A549 (cell line): Measurements from ENCODE around the gene CIART. TPM values are rescaled to one million over a fixed set of nuclear protein-coding genes. Genes with fewer than 3 reads are reported as not detected.

Experiments
- ATAC-seq, 2 experiments: fragments of 200-7000 bp in 1 of 2; fragments of >200 bp in 1 of 2; cut with Nextera tagmentation in 1 of 2; cut with Tn5 transposase in 1 of 2; 3 replicates each; pipeline versions ENCODE4 v1.8.0 to v1.9.1; 2018 to 2020; ENCODE audit warnings: mild to moderate bottlenecking in 1 of 2, moderate library complexity in 1 of 2
- CTCF ChIA-PET: fragments of 300-600 bp; sonication (Branson Sonifier 250); formaldehyde crosslinking; extraction: SDS; loops from one replicate; lab custom pipeline; 2021; ENCODE audit warnings: antibody characterized with exemption, inconsistent platforms; lab: Yijun Ruan, JAX
- POLR2A ChIA-PET: fragments of 350-600 bp; formaldehyde crosslinking; extraction: SDS; loops from one replicate; lab custom pipeline; 2021; ENCODE audit warnings: antibody characterized with exemption, inconsistent platforms; lab: Yijun Ruan, JAX
- DNase-seq, 2 experiments: peaks; one replicate each; pipeline versions ENCODE4 v3.0.0 to v3.0.0-alpha.2; 2011 to 2016; ENCODE audit warnings: low read depth in 1 of 2, low spot score in 1 of 2
- FAIRE-seq: peaks from 2 replicates; lab custom pipeline; 2011; peaks lifted over from hg19 to GRCh38; lab: Jason Lieb, UNC
- H3K27ac ChIP-seq, 2 experiments: fragments of >200 bp; sonication (Bioruptor Twin); formaldehyde crosslinking; 3 replicates each; pipeline ENCODE4 v1.5.1; 2016 to 2017
- H3K4me1 ChIP-seq: fragments of >200 bp; sonication (Bioruptor Twin); formaldehyde crosslinking; 3 replicates; pipeline ENCODE4 v1.6.1; 2016
- H3K4me2 ChIP-seq: fragments of >200 bp; sonication (Bioruptor Twin); formaldehyde crosslinking; 3 replicates; pipeline ENCODE4 v1.6.1; 2016
- H3K4me3 ChIP-seq: fragments of >200 bp; sonication (Bioruptor Twin); formaldehyde crosslinking; 3 replicates; pipeline ENCODE4 v1.5.1; 2016
- H3K9me3 ChIP-seq: fragments of >200 bp; sonication (Bioruptor Twin); formaldehyde crosslinking; 3 replicates; pipeline ENCODE4 v1.6.1; 2016
- CEBPB ChIP-seq, 2 experiments: fragments of >200 bp in 1 of 2; sonication (Bioruptor Twin) in 1 of 2; formaldehyde crosslinking in 1 of 2; IDR thresholded peaks; 2 replicates each; pipeline ENCODE4 v1.6.1; 2012 to 2016
- CHD4 ChIP-seq: fragments of 200-600 bp; sonication (generic); IDR thresholded peaks from 2 replicates; pipeline ENCODE4 v1.6.1; 2016; ENCODE audit warnings: antibody characterized with exemption, mild to moderate bottlenecking, borderline replicate concordance
- FOXS1 ChIP-seq: fragments of 250-450 bp; sonication (Bioruptor Pico); IDR thresholded peaks from 2 replicates; pipeline ENCODE4 v1.5.0; 2020; ENCODE audit warnings: mild to moderate bottlenecking, moderate library complexity
- GATA3 ChIP-seq: IDR thresholded peaks from 2 replicates; pipeline ENCODE4 v1.6.1; 2012; ENCODE audit warnings: borderline replicate concordance
- HOXB5 ChIP-seq: fragments of 250-450 bp; sonication (Bioruptor Pico); IDR thresholded peaks from 2 replicates; pipeline ENCODE4 v1.5.0; 2020; ENCODE audit warnings: mild to moderate bottlenecking, moderate library complexity
- KDM1A ChIP-seq: fragments of 200-600 bp; sonication (generic); IDR thresholded peaks from 2 replicates; pipeline ENCODE4 v1.6.1; 2016; ENCODE audit warnings: low read depth, mild to moderate bottlenecking
- KDM5A ChIP-seq: fragments of 200-600 bp; sonication (generic); IDR thresholded peaks from 2 replicates; pipeline ENCODE4 v1.6.1; 2016; ENCODE audit warnings: antibody characterized with exemption, mild to moderate bottlenecking
- MAZ ChIP-seq: fragments of 150-350 bp; IDR thresholded peaks from 2 replicates; pipeline ENCODE4 v1.6.1; 2014; ENCODE audit warnings: antibody characterized with exemption, low read depth, low read length, borderline replicate concordance
- NPAS2 ChIP-seq: fragments of 250-450 bp; sonication (Bioruptor Pico); IDR thresholded peaks from 2 replicates; pipeline ENCODE4 v1.8.0; 2022; ENCODE audit warnings: mild to moderate bottlenecking, moderate library complexity, borderline replicate concordance
- NR3C1 ChIP-seq: fragments of >200 bp; sonication (Bioruptor Twin); formaldehyde crosslinking; IDR thresholded peaks from 3 replicates; pipeline ENCODE4 v1.6.1; 2017
- PHF8 ChIP-seq: fragments of 200-600 bp; sonication (generic); IDR thresholded peaks from 2 replicates; pipeline ENCODE4 v1.6.1; 2016; ENCODE audit warnings: low read depth, mild to moderate bottlenecking, antibody characterized with exemption, moderate library complexity, borderline replicate concordance
- RAD21 ChIP-seq, 2 experiments: fragments of >200 bp in 1 of 2; sonication (Bioruptor Twin) in 1 of 2; formaldehyde crosslinking in 1 of 2; IDR thresholded peaks in 1 of 2; conservative IDR thresholded peaks in 1 of 2; 2 replicates in 1 of 2; 3 replicates in 1 of 2; pipeline ENCODE4 v1.6.1; 2012 to 2018; ENCODE audit warnings: inconsistent platforms in 1 of 2
- RARB ChIP-seq: fragments of 250-450 bp; sonication (Bioruptor Pico); IDR thresholded peaks from 2 replicates; pipeline ENCODE4 v1.8.0; 2021; ENCODE audit warnings: mild to moderate bottlenecking, moderate library complexity
- WGBS: methylation state at CpG from one replicate; pipeline ENCODE4 v1.1.6; 2017; ENCODE audit errors: missing lambda C conversion rate; 5-methylcytosine and 5-hydroxymethylcytosine counted together
- polyA plus RNA-seq, 4 experiments: library from polyadenylated mRNA; depleted of rRNA in 3 of 4; stranded (reverse); fragments of >200 nt; fragmentation: RNase III in 1 of 4; extraction: RNeasy Plus Mini Kit Qiagen cat#74134 plus additional on column Dnase treatment in 1 of 4; gene quantifications; 2 replicates in 3 of 4; 3 replicates in 1 of 4; pipeline ENCODE4 v1.2.3, GENCODE V29; 2011 to 2017
- TF ChIP-seq, protein P1 (sequence below): fragments of 250-450 bp; sonication (Bioruptor Pico); IDR thresholded peaks from 2 replicates; pipeline ENCODE4 v1.5.0; 2020; ENCODE audit warnings: low read depth, mild to moderate bottlenecking, moderate library complexity
- TF ChIP-seq, protein P2 (sequence below): fragments of 250-450 bp; sonication (Bioruptor Pico); IDR thresholded peaks from 2 replicates; pipeline ENCODE4 v1.5.0; 2021; ENCODE audit warnings: mild to moderate bottlenecking, moderate library complexity, borderline replicate concordance
- TF ChIP-seq, protein P3 (sequence below): fragments of 150-350 bp; IDR thresholded peaks from 2 replicates; pipeline ENCODE4 v1.6.1; 2014; ENCODE audit warnings: low read depth, mild to moderate bottlenecking, low read length
- TF ChIP-seq, protein P4 (sequence below): fragments of 200-600 bp; sonication (generic); IDR thresholded peaks from 2 replicates; pipeline ENCODE4 v1.6.1; 2016; ENCODE audit warnings: antibody characterized with exemption, mild to moderate bottlenecking, moderate library complexity
- TF ChIP-seq, protein P5 (sequence below): fragments of >200 bp; sonication (Bioruptor Twin); formaldehyde crosslinking; IDR thresholded peaks from 2 replicates; pipeline ENCODE4 v1.6.1; 2016

Gene CIART
- polyA plus RNA-seq, 2 of the 4 experiments (the other 2 are of a cell fraction), result 0.48 to 1.3 TPM

DNA sequence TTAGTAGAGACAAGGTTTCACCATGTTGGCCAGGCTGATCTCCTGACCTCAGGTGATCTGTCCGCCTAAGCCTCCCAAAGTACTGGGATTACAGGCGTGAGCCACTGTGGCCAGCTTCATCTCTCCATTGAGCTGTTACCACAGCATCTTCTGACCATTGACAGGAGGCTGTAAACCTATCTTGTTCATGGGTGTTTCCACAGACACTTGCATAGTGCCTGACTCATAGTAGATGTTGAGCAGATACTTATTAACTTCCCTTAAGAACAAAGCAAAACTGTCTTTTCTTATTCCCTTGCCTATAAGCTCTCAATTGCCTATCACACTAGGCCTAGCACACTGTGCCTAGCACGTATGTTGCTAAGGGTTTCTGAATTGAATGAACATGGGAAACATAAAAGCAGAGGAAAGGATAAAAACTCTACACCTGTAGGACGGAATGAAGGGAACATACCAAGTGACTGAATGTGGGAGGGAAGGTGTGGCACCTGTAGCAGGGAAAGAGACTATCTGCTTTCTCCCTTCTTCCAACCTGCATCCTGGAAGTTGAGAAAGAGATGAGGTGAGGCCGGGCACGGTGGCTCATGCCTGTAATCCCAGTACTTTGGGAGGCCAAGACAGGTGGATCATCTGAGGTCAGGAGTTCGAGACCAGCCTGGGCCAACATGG lies 10.9 kb upstream of the CIART start:
- ATAC-seq (no peak), DNase-seq (no peak), FAIRE-seq (no peak)
- Histone ChIP-seq H3K27ac (no peak overlapping the region), H3K9me3 (no peaks in the 10 kb centered on the region), H3K4me2 (no peak overlapping the region), H3K4me1 (peaks cover 11% of the 10 kb centered on the region), H3K4me3 (no peak overlapping the region)
- POLR2A ChIA-PET, result interaction anchor here (1.1 to 1.3 kb wide), 2 partner anchors 10 to 92 kb away, joined by 3 read pairs; partner anchors contain the start of gene RPRD2
- CTCF ChIA-PET, result interaction anchor here (4.4 to 6.2 kb wide), 2 partner anchors 9 to 16 kb away, joined by 42 to 48 read pairs; no protein-coding TSS in a partner anchor
- WGBS, result 81% methylated on average over 7 of the region's 7 CpGs
- TF ChIP-seq NR3C1 (no peak), RAD21 (conservative IDR thresholded peaks at IDR 0.05 in 1 of 2, IDR thresholded peaks at IDR 0.05 in 1 of 2) (no peak), MAZ (no peak), HOXB5 (CRISPR knock-in tag) (no peak), NPAS2 (no peak), CEBPB (IDR thresholded peaks at IDR 0.05) (no peak), RARB (CRISPR knock-in tag) (no peak), KDM1A (no peak), CHD4 (no peak), PHF8 (no peak)
- TF ChIP-seq, protein P1, sequence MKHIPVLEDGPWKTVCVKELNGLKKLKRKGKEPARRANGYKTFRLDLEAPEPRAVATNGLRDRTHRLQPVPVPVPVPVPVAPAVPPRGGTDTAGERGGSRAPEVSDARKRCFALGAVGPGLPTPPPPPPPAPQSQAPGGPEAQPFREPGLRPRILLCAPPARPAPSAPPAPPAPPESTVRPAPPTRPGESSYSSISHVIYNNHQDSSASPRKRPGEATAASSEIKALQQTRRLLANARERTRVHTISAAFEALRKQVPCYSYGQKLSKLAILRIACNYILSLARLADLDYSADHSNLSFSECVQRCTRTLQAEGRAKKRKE, result no peak
- TF ChIP-seq, protein P2, sequence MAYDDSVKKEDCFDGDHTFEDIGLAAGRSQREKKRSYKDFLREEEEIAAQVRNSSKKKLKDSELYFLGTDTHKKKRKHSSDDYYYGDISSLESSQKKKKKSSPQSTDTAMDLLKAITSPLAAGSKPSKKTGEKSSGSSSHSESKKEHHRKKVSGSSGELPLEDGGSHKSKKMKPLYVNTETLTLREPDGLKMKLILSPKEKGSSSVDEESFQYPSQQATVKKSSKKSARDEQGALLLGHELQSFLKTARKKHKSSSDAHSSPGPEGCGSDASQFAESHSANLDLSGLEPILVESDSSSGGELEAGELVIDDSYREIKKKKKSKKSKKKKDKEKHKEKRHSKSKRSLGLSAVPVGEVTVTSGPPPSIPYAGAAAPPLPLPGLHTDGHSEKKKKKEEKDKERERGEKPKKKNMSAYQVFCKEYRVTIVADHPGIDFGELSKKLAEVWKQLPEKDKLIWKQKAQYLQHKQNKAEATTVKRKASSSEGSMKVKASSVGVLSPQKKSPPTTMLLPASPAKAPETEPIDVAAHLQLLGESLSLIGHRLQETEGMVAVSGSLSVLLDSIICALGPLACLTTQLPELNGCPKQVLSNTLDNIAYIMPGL (CRISPR knock-in tag), result no peak
- TF ChIP-seq, protein P3, sequence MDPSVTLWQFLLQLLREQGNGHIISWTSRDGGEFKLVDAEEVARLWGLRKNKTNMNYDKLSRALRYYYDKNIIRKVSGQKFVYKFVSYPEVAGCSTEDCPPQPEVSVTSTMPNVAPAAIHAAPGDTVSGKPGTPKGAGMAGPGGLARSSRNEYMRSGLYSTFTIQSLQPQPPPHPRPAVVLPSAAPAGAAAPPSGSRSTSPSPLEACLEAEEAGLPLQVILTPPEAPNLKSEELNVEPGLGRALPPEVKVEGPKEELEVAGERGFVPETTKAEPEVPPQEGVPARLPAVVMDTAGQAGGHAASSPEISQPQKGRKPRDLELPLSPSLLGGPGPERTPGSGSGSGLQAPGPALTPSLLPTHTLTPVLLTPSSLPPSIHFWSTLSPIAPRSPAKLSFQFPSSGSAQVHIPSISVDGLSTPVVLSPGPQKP, result no peak
- TF ChIP-seq, protein P4, sequence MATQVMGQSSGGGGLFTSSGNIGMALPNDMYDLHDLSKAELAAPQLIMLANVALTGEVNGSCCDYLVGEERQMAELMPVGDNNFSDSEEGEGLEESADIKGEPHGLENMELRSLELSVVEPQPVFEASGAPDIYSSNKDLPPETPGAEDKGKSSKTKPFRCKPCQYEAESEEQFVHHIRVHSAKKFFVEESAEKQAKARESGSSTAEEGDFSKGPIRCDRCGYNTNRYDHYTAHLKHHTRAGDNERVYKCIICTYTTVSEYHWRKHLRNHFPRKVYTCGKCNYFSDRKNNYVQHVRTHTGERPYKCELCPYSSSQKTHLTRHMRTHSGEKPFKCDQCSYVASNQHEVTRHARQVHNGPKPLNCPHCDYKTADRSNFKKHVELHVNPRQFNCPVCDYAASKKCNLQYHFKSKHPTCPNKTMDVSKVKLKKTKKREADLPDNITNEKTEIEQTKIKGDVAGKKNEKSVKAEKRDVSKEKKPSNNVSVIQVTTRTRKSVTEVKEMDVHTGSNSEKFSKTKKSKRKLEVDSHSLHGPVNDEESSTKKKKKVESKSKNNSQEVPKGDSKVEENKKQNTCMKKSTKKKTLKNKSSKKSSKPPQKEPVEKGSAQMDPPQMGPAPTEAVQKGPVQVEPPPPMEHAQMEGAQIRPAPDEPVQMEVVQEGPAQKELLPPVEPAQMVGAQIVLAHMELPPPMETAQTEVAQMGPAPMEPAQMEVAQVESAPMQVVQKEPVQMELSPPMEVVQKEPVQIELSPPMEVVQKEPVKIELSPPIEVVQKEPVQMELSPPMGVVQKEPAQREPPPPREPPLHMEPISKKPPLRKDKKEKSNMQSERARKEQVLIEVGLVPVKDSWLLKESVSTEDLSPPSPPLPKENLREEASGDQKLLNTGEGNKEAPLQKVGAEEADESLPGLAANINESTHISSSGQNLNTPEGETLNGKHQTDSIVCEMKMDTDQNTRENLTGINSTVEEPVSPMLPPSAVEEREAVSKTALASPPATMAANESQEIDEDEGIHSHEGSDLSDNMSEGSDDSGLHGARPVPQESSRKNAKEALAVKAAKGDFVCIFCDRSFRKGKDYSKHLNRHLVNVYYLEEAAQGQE, result no peak

DNA sequence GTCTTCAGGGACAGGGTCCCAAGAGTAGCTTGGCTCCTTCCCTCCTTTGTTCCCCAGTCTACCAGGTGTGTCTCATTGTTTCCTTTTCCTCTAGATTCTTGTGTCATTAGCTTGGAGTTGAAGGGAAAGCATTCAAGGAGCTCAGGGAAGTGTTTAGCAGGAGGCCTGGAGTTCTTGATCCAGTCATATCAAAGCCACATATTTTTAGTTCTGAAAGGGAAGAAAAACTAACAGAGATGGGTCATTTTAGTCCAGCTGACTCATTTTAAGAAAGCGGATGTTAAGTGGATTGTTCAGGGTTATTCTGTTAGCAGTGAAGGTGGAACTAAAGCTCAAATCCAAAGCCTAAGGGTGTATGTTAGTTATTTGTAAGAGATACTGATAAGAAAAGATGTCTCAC lies 9.0 kb upstream of the CIART start:
- CTCF ChIA-PET, result interaction anchor here (0.6 to 6.2 kb wide), 5 partner anchors 7 to 550 kb away, joined by 3 to 48 read pairs (median 6); no protein-coding TSS in a partner anchor

More for the DNA sequence above, 9.0 kb upstream of the CIART start:
- DNase-seq (no peak), ATAC-seq (no peak), FAIRE-seq (no peak)
- H3K4me3 ChIP-seq, result no peak overlapping the region
- TF ChIP-seq KDM5A (no peak), FOXS1 (no peak), GATA3 (no peak)
- TF ChIP-seq, protein P3, result no peak
- TF ChIP-seq, protein P5, sequence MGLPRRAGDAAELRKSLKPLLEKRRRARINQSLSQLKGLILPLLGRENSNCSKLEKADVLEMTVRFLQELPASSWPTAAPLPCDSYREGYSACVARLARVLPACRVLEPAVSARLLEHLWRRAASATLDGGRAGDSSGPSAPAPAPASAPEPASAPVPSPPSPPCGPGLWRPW, result no peak
- TF ChIP-seq, protein P2 (CRISPR knock-in tag), result no peak
- WGBS, result 89% methylated on average over 1 of the region's 1 CpG
- no peak overlapping the region for H3K4me2 ChIP-seq
- peaks cover 4% of the 10 kb centered on the region; the same call in 2 of the 3 replicates for H3K4me1 ChIP-seq
- POLR2A ChIA-PET, result no interaction called here
- no peak overlapping the region for H3K27ac ChIP-seq
- H3K9me3 ChIP-seq, result no peaks in the 10 kb centered on the region
